Measurements from ENCODE around the gene RASSF1. TPM values are rescaled to one million over a fixed set of nuclear protein-coding genes. Genes with fewer than 3 reads are reported as not detected.

The RASSF1 gene
- total and polyA plus RNA-seq, 8 donors, result 10.3 to 29.5 (median 14.2) TPM

GRCh38 chr3:50353245-50354004 is 12.8 kb upstream of the RASSF1 start:
- WGBS, 2 donors, result 76 to 79% methylated on average over 11 to 12 of the region's 12 CpGs
- Histone ChIP-seq H3K27ac (peak overlapping the region in 2 of 4 donors; percentile 10 to 50), H3K4me3 (no peak overlapping the region), H3K4me1 (peaks cover 14 to 62% (median 36%) of the 10 kb centered on the region in 3 donors), H3K9me3 (no peaks in the 10 kb centered on the region), H3K27me3 (no peaks in the 10 kb centered on the region), H3K36me3 (peaks cover 3 to 24% (median 8%) of the 10 kb centered on the region in 3 donors)
- no peak for ATAC-seq
- peak in 1 of 6 donors; percentile 69 for DNase-seq
- intact Hi-C loops (cut with DNase I), result no loop called here
- no peak for TF ChIP-seq CTCF (IDR thresholded peaks at IDR 0.05)
- FAIRE-seq, result no peak

GRCh38 chr3:50352781-50353180 is 12.1 kb upstream of the RASSF1 start:
- no peak for TF ChIP-seq CTCF (IDR thresholded peaks at IDR 0.05)
- H3K9me3 ChIP-seq, result no peaks in the 10 kb centered on the region
- H3K4me3 ChIP-seq, result no peak overlapping the region
- peaks cover 14 to 56% (median 34%) of the 10 kb centered on the region in 3 donors for H3K4me1 ChIP-seq
- intact Hi-C loops (cut with DNase I), result no loop called here
- FAIRE-seq (no peak), ATAC-seq (no peak), DNase-seq (no peak)
- H3K36me3 ChIP-seq, result peaks cover 3 to 28% (median 8%) of the 10 kb centered on the region in 3 donors
- no peaks in the 10 kb centered on the region for H3K27me3 ChIP-seq
- peak overlapping the region in 1 of 4 donors; percentile 50 for H3K27ac ChIP-seq
- 7 to 11% methylated on average over 2 of the region's 2 CpGs for WGBS, 2 donors

- FAIRE-seq (no peak), DNase-seq (peak in 1 of 6 donors; percentile 72), ATAC-seq (peak in 3 of 4 donors; percentile 0 to 1 (median 1))
- WGBS, 2 donors, result 21 to 25% methylated on average over 11 of the region's 11 CpGs
- H3K9me3 ChIP-seq, result no peaks in the 10 kb centered on the region
- H3K4me3 ChIP-seq, result peak overlapping the region; percentile 45 to 69 (median 56)
- TF ChIP-seq CTCF (IDR thresholded peaks at IDR 0.05), result no peak
- peak overlapping the region; percentile 82 to 94 (median 92) for H3K27ac ChIP-seq
- H3K27me3 ChIP-seq, result no peaks in the 10 kb centered on the region
- intact Hi-C loops (cut with DNase I), result no loop called here
- H3K36me3 ChIP-seq, result peaks cover 3 to 33% (median 8%) of the 10 kb centered on the region in 3 donors
- peaks cover 8 to 44% (median 20%) of the 10 kb centered on the region in 3 donors for H3K4me1 ChIP-seq
Measured at GRCh38 chr3:50351323-50351697, 10.7 kb upstream of the RASSF1 start.

GRCh38 chr3:50350527-50351322 is 10.1 kb upstream of the RASSF1 start, which contains the start of the genes CYB561D2 and NPRL2:
TSS of gene CYB561D2 (plus strand) at chr3:50350862. CDS start at chr3:50351434, 572 bp downstream.
TSS of gene NPRL2 (minus strand) at chr3:50350775. CDS start at chr3:50350652, 123 bp downstream.
- ATAC-seq (peak; percentile 91 to 95 (median 92)), FAIRE-seq (no peak), DNase-seq (peak; percentile 98 to 99 (median 98))
- TF ChIP-seq CTCF (IDR thresholded peaks at IDR 0.05), result no peak
- Histone ChIP-seq H3K36me3 (peaks cover 3 to 33% (median 8%) of the 10 kb centered on the region in 3 donors), H3K27ac (peak within 1 kb of the TSS; percentile 82 to 94 (median 92)), H3K27me3 (no peaks in the 10 kb centered on the region), H3K4me1 (peaks cover 2 to 38% (median 14%) of the 10 kb centered on the region in 3 donors), H3K4me3 (peak within 1 kb of the TSS; percentile 45 to 69 (median 56)), H3K9me3 (no peaks in the 10 kb centered on the region)
- WGBS, 2 donors, result 0% methylated on average over 64 of the region's 64 CpGs
- intact Hi-C loops (cut with DNase I), result no loop called here

All from pancreas (tissue), 10 donors.